HepG2 (cell line): ENCODE measurements around the gene ATRNL1. TPM values are rescaled to one million over a fixed set of nuclear protein-coding genes. Genes with fewer than 3 reads are reported as not detected.

Experiments used
- ATAC-seq: fragments of 200-7000 bp; cut with Tn5 transposase; 3 replicates; pipeline ENCODE4 v1.9.1; 2020; ENCODE audit warnings: mild to moderate bottlenecking, moderate library complexity
- BruUV-seq: library from RNA; stranded (reverse); fragments of 400-500 nt; replicated peaks from 2 replicates; lab custom pipeline; 2021; lab: Mats Ljungman, UMichigan
- CTCF ChIA-PET: fragments of 300-600 bp; formaldehyde crosslinking; extraction: SDS; loops from one replicate; lab custom pipeline; 2021; ENCODE audit warnings: low total read pairs, inconsistent platforms, low intra/inter-chr PET ratio; lab: Yijun Ruan, JAX
- POLR2A ChIA-PET: fragments of 350-600 bp; sonication (Branson Sonifier 250); formaldehyde crosslinking; loops from one replicate; lab custom pipeline; 2020; ENCODE audit warnings: antibody characterized with exemption, inconsistent platforms; lab: Yijun Ruan, JAX
- DNase-seq: peaks from one replicate; pipeline ENCODE4 v3.0.0-alpha.2; 2015; ENCODE audit warnings: low spot score
- FAIRE-seq: peaks from 3 replicates; lab custom pipeline; 2011; peaks lifted over from hg19 to GRCh38; lab: Jason Lieb, UNC
- H2AFZ ChIP-seq: one replicate; pipeline ENCODE4 v1.6.1; 2011; ENCODE audit warnings: low read length, inconsistent platforms
- H3K27ac ChIP-seq: fragments of 300-600 bp; 3 replicates; pipeline ENCODE4 v1.8.0; 2011; ENCODE audit warnings: mixed run types, mild to moderate bottlenecking, mixed read lengths, low read length, inconsistent platforms; ENCODE audit not compliant: insufficient read depth; ENCODE audit errors: extremely low read length
- H3K27me3 ChIP-seq, 2 experiments: fragments of 200-600 bp in 1 of 2; 2 replicates in 1 of 2; 3 replicates in 1 of 2; pipeline versions ENCODE4 v1.6.0 to v1.8.0; 2011; ENCODE audit warnings: low read length in 2 of 2, mild to moderate bottlenecking in 2 of 2, moderate library complexity in 2 of 2, inconsistent platforms in 1 of 2; ENCODE audit not compliant: insufficient read depth in 2 of 2, control insufficient read depth in 1 of 2
- H3K36me3 ChIP-seq, 2 experiments: fragments of 200-600 bp in 1 of 2; replicated peaks in 1 of 2; 2 replicates in 1 of 2; 3 replicates in 1 of 2; pipeline versions ENCODE4 v1.5.1 to v1.8.0; 2011; ENCODE audit warnings: low read length in 2 of 2, inconsistent platforms in 1 of 2; ENCODE audit not compliant: insufficient read depth in 2 of 2, control insufficient read depth in 1 of 2
- H3K4me1 ChIP-seq: 2 replicates; pipeline ENCODE4 v1.5.1; 2012; ENCODE audit warnings: low read length, inconsistent platforms; ENCODE audit not compliant: insufficient read depth
- H3K4me2 ChIP-seq: 2 replicates; pipeline ENCODE4 v1.6.0; 2011; ENCODE audit warnings: low read depth, low read length, inconsistent platforms
- H3K4me3 ChIP-seq, 3 experiments: fragments of 200-600 bp in 1 of 3; sonication (generic), shearing (Covaris generic) in 1 of 3; replicated peaks in 1 of 3; 2 replicates each; pipeline ENCODE4 v1.5.1; 2011 to 2016; ENCODE audit warnings: low read length in 3 of 3, inconsistent platforms in 2 of 3, low read depth in 2 of 3, mild to moderate bottlenecking in 2 of 3, control low read depth in 1 of 3, mixed read lengths in 1 of 3; ENCODE audit not compliant: insufficient read depth in 1 of 3
- H3K79me2 ChIP-seq: one replicate; pipeline ENCODE4 v1.6.1; 2011; ENCODE audit warnings: low read length, inconsistent platforms; ENCODE audit not compliant: insufficient read depth
- H3K9ac ChIP-seq: 2 replicates; pipeline ENCODE4 v1.6.0; 2011; ENCODE audit warnings: mild to moderate bottlenecking, low read depth, low read length, inconsistent platforms; ENCODE audit not compliant: insufficient read depth
- H3K9me3 ChIP-seq: 2 replicates; pipeline ENCODE4 v1.5.1; 2012; ENCODE audit warnings: mild to moderate bottlenecking, low read length
- H4K20me1 ChIP-seq: 2 replicates; pipeline ENCODE4 v1.6.0; 2011; ENCODE audit warnings: inconsistent platforms, mild to moderate bottlenecking, low read length, moderate library complexity; ENCODE audit not compliant: insufficient read depth
- CENPX ChIP-seq: sonication (generic); formaldehyde crosslinking; IDR thresholded peaks from 2 replicates; pipeline ENCODE4 v1.9.0; 2021; ENCODE audit warnings: mild to moderate bottlenecking, missing genetic modification reagents, moderate library complexity
- KDM3A ChIP-seq: IDR thresholded peaks from 2 replicates; pipeline ENCODE4 v1.6.1; 2018; ENCODE audit warnings: low read depth, missing compliant biosample characterization
- MAFK ChIP-seq, 2 experiments: IDR thresholded peaks in 1 of 2; conservative IDR thresholded peaks in 1 of 2; 2 replicates each; pipeline ENCODE4 v1.6.1; 2011; ENCODE audit warnings: improper control_type of control experiment in 2 of 2, low read length in 2 of 2
- RFX3 ChIP-seq: IDR thresholded peaks from 2 replicates; pipeline ENCODE4 v1.6.1; 2016; ENCODE audit warnings: missing biosample characterization, missing genetic modification reagents
- ZNF639 ChIP-seq: conservative IDR thresholded peaks from 2 replicates; pipeline ENCODE4 v1.6.1; 2018; ENCODE audit warnings: missing genetic modification reagents
- ZNF710 ChIP-seq: sonication (generic); formaldehyde crosslinking; IDR thresholded peaks from 2 replicates; pipeline ENCODE4 v1.5.0; 2020; ENCODE audit warnings: mild to moderate bottlenecking, missing genetic modification reagents, borderline replicate concordance
- WGBS: methylation state at CpG from one replicate; pipeline ENCODE4 v1.1.6; 2017; ENCODE audit warnings: low lambda C conversion rate; 5-methylcytosine and 5-hydroxymethylcytosine counted together
- in situ Hi-C: cut with HindIII; loops from 2 replicates; pipeline ENCODE4 v1.10.0; 2017; ENCODE audit warnings: low pct_unique_long_range_greater_than_20kb; ENCODE audit not compliant: extremely low pct_ligation_motif_present
- intact Hi-C: fragments of 100-400 bp; cut with micrococcal nuclease; formaldehyde crosslinking; loops from one replicate; pipeline ENCODE4 v1.10.0; 2022; ENCODE audit not compliant: unreplicated experiment
- polyA plus RNA-seq, 8 experiments: library from polyadenylated mRNA; depleted of rRNA in 3 of 8; stranded (reverse) in 7 of 8; unstranded in 1 of 8; fragments of >200 nt; fragmentation: Illumina TruSeq in 4 of 8; extraction: Trizol in 4 of 8; gene quantifications; 2 replicates each; pipeline versions ENCODE4 v1.2.1 to v1.2.3, GENCODE V29; 2011 to 2016; ENCODE audit warnings: low read depth in 4 of 8, missing spikeins in 1 of 8, mixed read lengths in 1 of 8; ENCODE audit not compliant: insufficient read depth in 1 of 8
- total RNA-seq, 5 experiments: library from RNA; depleted of rRNA; stranded (reverse); fragments of >200 nt; fragmentation: Illumina TruSeq; extraction: Trizol; gene quantifications; 2 replicates each; pipeline ENCODE4 v1.2.3, GENCODE V29; 2016; ENCODE audit warnings: low read depth in 1 of 5

ATRNL1 gene
- total and polyA plus RNA-seq, 2 of the 13 experiments (the other 11 are each of a cell fraction or from before 2014, with no cell fraction given): 0.04 TPM; not detected in 1

- no TSS peak for BruUV-seq
- Histone ChIP-seq H2AFZ (no peak overlapping the region), H3K4me3 (no peak overlapping the region), H3K79me2 (no peaks in the 10 kb centered on the region), H3K4me2 (no peak overlapping the region), H4K20me1 (no peaks in the 10 kb centered on the region), H3K4me1 (no peaks in the 10 kb centered on the region), H3K27ac (no peak overlapping the region)
- WGBS: 9% methylated on average over 3 of the region's 4 CpGs
- in situ Hi-C loops: no loop called here
- no peak for ATAC-seq
- CTCF ChIA-PET: no interaction called here
- FAIRE-seq: no peak
- no peak for TF ChIP-seq KDM3A
- no peak for TF ChIP-seq ZNF639
- no peak for TF ChIP-seq RFX3
- TF ChIP-seq, all 625 proteins: peak for 0
- H3K27me3 ChIP-seq: no peaks in the 10 kb centered on the region
- intact Hi-C loops: no loop called here
- no peaks in the 10 kb centered on the region for H3K36me3 ChIP-seq
- H3K9me3 ChIP-seq: no peaks in the 10 kb centered on the region
- POLR2A ChIA-PET: no interaction called here
- H3K9ac ChIP-seq: no peak overlapping the region
- no peak for DNase-seq
Measured at GRCh38 chr10:115975506-115975905, 882.3 kb downstream of the ATRNL1 start.

GRCh38 chr10:115976342-115976741 is 883.2 kb downstream of the ATRNL1 start:
- in situ Hi-C loops (no loop called here), intact Hi-C loops (no loop called here)
- ATAC-seq (no peak), FAIRE-seq (no peak), DNase-seq (no peak)
- H4K20me1 ChIP-seq: no peaks in the 10 kb centered on the region
- H3K27me3 ChIP-seq: no peaks in the 10 kb centered on the region
- no TSS peak for BruUV-seq
- H3K79me2 ChIP-seq: no peaks in the 10 kb centered on the region
- no peaks in the 10 kb centered on the region for H3K9me3 ChIP-seq
- H3K4me2 ChIP-seq: no peak overlapping the region
- H3K4me1 ChIP-seq: no peaks in the 10 kb centered on the region
- ChIA-PET CTCF (no interaction called here), POLR2A (no interaction called here)
- no peak overlapping the region for H3K9ac ChIP-seq
- no peak overlapping the region for H2AFZ ChIP-seq
- TF ChIP-seq ZNF710 (CRISPR knock-in tag) (no peak), CENPX (CRISPR knock-in tag) (no peak), MAFK (conservative IDR thresholded peaks at IDR 0.05 in 1 of 2, IDR thresholded peaks at IDR 0.05 in 1 of 2; ENCODE audit: low read length in 2 of 2) (0 out of 4 replicates have a peak, but pooled peaks of 1 of the 2 experiments have one; percentile 17)
- no peak overlapping the region for H3K4me3 ChIP-seq
- 4% methylated on average over 2 of the region's 5 CpGs for WGBS
- no peaks in the 10 kb centered on the region for H3K36me3 ChIP-seq
- H3K27ac ChIP-seq: no peak overlapping the region
